Measurements from ENCODE around the gene BMERB1. TPM values are rescaled to one million over a fixed set of nuclear protein-coding genes. Genes with fewer than 3 reads are reported as not detected.

BMERB1 gene
- total and polyA plus RNA-seq, 9 of the 15 experiments (the other 6 are each of a cell fraction or from before 2014, with no cell fraction given), result 0.29 to 2.9 (median 0.94) TPM

DNA sequence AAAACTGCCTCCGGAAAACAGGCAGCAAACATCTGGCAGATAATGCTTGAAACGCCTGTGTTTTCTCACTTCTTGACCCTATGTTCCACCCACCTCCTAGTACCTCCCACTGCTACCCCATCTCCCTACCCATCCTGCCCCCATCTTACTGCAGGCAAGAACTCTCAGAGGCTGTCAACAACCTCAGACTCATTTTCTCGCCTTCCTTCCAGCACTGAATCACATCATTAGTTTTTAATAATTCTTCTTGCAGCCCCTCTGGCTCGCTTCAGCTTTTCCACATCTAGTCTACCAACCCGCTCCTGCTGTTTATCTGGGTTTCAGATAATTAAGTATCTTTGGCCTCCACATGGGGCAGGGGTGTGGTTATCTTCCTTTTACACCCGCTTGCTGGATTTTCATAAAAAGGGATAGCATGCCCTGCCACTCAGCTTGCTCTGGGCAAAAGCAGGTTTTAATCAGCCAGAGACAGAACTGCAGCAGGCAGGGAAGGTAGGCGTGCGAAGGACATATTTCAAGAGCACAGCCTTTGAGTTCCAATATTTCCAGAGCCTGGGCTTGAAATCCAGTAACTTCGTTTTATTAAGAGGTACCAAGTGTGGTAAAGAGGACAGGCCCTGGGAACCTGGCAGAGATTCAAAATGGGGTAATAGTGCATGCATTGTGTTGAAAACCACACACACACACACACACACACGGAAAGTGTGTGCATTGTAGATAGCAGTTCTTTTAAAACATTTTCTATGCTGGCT, 87.5 kb downstream of the BMERB1 start (continued):
- TF ChIP-seq NFYB (IDR thresholded peaks at IDR 0.05; ENCODE audit: extremely low read depth, insufficient read length) (no peak), TGIF2 (CRISPR knock-in tag; IDR thresholded peaks at IDR 0.05) (no peak), JUND (IDR thresholded peaks at IDR 0.05; ENCODE audit: borderline replicate concordance, low read depth, low read length) (peak; percentile 26; the same call in 1 of the 2 replicates), JUND (tag; IDR thresholded peaks at IDR 0.05; ENCODE audit: borderline replicate concordance, low read depth, low read length) (no peak; the same call in 1 of the 3 replicates), ZNF717 (CRISPR knock-in tag; IDR thresholded peaks at IDR 0.05) (no peak), FOSL1 (tag; conservative IDR thresholded peaks at IDR 0.05) (no peak), ASH1L (IDR thresholded peaks at IDR 0.05; ENCODE audit: borderline replicate concordance, low read depth, partially characterized antibody) (no peak), SIX5 (IDR thresholded peaks at IDR 0.05; ENCODE audit: borderline replicate concordance in 1 of 2, insufficient read depth in 1 of 2, low read depth in 1 of 2, low read length in 2 of 2) (no peak), SP1 (CRISPR knock-in tag; IDR thresholded peaks at IDR 0.05) (peak; percentile 51; the same call in 1 of the 2 replicates), ZNF583 (CRISPR knock-in tag; IDR thresholded peaks at IDR 0.05) (0 out of 2 replicates have a peak, but pooled peaks have one; percentile 69), POLR2H (tag; IDR thresholded peaks at IDR 0.05; ENCODE audit: low read depth) (no peak)
- TF ChIP-seq, protein P1, sequence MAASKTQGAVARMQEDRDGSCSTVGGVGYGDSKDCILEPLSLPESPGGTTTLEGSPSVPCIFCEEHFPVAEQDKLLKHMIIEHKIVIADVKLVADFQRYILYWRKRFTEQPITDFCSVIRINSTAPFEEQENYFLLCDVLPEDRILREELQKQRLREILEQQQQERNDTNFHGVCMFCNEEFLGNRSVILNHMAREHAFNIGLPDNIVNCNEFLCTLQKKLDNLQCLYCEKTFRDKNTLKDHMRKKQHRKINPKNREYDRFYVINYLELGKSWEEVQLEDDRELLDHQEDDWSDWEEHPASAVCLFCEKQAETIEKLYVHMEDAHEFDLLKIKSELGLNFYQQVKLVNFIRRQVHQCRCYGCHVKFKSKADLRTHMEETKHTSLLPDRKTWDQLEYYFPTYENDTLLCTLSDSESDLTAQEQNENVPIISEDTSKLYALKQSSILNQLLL (CRISPR knock-in tag; IDR thresholded peaks at IDR 0.05; ENCODE audit: borderline replicate concordance), result no peak
- TF ChIP-seq, protein P2, sequence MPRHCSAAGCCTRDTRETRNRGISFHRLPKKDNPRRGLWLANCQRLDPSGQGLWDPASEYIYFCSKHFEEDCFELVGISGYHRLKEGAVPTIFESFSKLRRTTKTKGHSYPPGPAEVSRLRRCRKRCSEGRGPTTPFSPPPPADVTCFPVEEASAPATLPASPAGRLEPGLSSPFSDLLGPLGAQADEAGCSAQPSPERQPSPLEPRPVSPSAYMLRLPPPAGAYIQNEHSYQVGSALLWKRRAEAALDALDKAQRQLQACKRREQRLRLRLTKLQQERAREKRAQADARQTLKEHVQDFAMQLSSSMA (CRISPR knock-in tag; IDR thresholded peaks at IDR 0.05), result no peak
- TF ChIP-seq, protein P3, sequence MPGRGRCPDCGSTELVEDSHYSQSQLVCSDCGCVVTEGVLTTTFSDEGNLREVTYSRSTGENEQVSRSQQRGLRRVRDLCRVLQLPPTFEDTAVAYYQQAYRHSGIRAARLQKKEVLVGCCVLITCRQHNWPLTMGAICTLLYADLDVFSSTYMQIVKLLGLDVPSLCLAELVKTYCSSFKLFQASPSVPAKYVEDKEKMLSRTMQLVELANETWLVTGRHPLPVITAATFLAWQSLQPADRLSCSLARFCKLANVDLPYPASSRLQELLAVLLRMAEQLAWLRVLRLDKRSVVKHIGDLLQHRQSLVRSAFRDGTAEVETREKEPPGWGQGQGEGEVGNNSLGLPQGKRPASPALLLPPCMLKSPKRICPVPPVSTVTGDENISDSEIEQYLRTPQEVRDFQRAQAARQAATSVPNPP (IDR thresholded peaks at IDR 0.05; ENCODE audit: borderline replicate concordance, insufficient read depth, insufficient read length), result no peak
- TF ChIP-seq, protein P4, sequence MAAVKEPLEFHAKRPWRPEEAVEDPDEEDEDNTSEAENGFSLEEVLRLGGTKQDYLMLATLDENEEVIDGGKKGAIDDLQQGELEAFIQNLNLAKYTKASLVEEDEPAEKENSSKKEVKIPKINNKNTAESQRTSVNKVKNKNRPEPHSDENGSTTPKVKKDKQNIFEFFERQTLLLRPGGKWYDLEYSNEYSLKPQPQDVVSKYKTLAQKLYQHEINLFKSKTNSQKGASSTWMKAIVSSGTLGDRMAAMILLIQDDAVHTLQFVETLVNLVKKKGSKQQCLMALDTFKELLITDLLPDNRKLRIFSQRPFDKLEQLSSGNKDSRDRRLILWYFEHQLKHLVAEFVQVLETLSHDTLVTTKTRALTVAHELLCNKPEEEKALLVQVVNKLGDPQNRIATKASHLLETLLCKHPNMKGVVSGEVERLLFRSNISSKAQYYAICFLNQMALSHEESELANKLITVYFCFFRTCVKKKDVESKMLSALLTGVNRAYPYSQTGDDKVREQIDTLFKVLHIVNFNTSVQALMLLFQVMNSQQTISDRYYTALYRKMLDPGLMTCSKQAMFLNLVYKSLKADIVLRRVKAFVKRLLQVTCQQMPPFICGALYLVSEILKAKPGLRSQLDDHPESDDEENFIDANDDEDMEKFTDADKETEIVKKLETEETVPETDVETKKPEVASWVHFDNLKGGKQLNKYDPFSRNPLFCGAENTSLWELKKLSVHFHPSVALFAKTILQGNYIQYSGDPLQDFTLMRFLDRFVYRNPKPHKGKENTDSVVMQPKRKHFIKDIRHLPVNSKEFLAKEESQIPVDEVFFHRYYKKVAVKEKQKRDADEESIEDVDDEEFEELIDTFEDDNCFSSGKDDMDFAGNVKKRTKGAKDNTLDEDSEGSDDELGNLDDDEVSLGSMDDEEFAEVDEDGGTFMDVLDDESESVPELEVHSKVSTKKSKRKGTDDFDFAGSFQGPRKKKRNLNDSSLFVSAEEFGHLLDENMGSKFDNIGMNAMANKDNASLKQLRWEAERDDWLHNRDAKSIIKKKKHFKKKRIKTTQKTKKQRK (IDR thresholded peaks at IDR 0.05; ENCODE audit: borderline replicate concordance, low read depth, low read length), result no peak
- TF ChIP-seq, protein P5, sequence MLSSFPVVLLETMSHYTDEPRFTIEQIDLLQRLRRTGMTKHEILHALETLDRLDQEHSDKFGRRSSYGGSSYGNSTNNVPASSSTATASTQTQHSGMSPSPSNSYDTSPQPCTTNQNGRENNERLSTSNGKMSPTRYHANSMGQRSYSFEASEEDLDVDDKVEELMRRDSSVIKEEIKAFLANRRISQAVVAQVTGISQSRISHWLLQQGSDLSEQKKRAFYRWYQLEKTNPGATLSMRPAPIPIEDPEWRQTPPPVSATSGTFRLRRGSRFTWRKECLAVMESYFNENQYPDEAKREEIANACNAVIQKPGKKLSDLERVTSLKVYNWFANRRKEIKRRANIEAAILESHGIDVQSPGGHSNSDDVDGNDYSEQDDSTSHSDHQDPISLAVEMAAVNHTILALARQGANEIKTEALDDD (IDR thresholded peaks at IDR 0.05), result peak; percentile 68; the same call in 1 of the 2 replicates

All from K562 (cell line).